8988T (cell line): ENCODE measurements around the gene INPP5E.

ENCODE experiments used
- DNase-seq: peaks from one replicate; pipeline ENCODE4 v3.0.0; 2011

The INPP5E gene

DNA sequence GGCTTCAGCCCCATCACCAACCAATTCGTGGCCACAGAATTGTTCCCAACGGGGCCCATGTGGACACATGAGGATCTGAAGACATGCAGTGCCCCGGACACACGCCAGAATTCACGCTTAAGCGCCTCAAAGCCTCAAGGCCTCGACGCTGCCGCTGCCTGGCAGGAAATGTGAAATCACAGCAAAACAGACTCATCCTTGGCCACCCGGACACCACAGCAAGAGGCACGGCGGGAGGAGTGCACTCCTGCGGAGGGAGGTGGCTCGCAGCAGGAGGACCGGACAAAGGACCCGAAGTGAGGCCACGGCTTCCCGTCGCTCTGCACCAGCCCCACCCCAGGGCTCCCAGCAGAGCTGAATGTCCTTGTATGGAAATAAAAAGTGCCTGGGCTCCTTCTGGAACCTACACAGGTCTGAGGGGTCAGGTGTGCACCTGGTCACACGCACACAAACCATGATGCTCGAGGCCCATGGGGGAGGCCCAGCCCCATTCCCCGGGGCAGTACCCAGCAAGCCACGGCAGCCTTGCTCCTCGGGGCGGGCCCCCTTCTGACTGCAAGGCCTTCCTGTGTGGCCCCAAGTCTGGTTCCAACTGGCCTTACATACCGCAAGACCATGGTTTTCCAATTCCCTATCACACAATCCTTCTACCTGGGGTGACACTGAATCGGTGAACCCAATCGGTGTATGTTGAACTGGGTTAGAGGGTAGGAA is 33.2 kb upstream of the INPP5E start:
- DNase-seq: no peak

DNA sequence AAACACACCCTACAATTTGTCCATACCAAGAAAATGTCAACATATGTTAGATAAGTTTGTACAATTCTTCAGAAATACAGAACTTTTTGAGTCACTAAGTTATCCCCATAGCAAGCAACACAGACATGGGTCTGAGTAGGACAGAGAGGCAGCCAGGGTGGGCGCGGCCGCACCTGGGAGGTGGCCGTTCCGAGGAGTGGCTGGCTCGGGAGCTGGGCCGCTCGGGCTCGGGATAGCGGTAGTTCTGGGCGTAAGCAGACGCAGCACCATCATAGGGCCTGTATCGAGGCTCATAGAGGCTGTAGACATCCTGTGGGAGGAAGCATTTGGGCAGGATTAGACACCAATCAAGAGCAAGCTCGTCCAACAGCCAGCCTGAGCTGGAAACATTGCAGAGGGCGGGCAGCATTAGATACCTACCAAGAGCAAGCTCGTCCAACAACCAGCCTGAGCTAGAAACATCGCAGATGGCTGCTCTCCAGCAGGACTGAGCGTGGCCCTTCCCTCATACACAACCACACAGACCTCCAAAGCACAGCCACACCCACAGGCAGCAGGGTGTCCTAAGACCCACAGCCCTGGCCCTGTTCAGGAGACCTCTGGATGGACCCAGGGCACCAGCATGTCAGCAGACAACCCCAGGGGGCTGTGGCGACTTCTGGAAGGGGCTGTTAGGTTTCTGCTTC is 32.3 kb upstream of the INPP5E start:
- DNase-seq: no peak

DNA sequence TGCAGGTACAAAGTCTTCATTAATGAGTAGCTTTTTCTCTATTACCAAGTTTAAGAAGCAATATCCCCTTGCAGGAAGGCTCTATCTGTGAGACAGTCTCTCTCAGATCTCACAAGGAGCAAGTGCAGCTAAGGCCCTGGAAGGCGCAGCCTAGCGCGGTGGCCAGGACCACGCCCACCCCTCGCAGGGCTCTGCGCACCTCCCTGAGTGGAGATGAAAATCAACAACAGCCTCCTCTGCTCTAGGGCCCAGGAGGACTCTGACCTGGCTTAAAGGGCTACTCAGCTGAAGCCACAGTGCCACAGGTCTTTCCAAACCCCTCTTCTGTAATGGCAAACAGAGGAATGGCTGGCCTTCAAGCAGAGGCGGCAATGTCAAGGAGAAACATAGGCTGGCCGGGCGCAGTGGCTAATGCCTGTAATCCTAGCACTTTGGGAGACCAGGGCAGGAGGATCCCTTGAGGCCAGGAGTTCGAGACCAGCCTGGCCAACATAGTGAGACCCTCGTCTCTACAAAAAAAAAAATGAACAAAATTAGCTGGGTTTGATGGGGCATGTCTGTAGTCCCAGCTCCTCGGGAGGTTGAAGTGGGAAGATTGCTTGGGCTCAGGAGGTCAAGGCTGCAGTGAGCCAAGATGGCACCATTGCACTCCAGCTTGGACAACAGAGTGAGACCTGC is 31.3 kb upstream of the INPP5E start:
- DNase-seq: no peak

DNA sequence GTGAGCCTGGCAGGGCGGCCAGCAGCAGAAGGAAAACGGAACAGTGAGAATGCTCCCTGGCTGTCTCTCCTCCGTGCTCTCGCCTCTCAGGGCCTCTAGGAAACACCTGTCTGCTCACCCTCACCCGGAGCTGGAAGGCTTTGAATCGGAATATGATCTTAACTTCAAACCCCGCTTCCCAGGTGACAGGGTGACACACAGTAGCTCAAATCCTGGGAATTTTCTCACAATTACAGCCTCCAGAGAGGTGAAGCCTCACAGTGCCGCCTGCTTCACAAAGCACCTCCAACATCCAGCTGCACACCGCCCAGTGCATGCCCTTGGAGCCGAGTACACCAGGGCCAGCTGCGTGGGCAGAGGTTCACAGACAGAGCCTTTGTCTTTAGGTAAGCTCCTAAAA is 30.7 kb upstream of the INPP5E start:
- DNase-seq: no peak

DNA sequence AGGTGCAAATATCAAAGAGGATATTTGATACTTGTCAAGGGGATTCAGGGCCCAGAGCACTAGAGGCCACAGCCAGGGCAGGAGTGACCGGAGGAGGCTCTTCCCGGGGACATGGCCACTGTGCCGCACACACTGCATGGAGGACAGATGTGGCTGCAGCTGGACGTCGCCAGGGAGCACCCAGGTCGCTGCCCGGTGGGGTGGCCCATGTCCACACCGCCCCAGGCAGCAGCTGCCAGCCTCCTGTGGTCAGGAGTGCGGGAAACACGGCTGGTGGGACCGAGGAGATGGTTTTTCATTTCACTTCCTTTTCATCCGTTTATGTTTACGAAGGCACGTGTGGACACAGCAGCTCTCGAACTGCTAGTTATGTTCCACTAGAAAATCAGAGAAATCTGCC is 28.1 kb upstream of the INPP5E start:
- DNase-seq: no peak

DNA sequence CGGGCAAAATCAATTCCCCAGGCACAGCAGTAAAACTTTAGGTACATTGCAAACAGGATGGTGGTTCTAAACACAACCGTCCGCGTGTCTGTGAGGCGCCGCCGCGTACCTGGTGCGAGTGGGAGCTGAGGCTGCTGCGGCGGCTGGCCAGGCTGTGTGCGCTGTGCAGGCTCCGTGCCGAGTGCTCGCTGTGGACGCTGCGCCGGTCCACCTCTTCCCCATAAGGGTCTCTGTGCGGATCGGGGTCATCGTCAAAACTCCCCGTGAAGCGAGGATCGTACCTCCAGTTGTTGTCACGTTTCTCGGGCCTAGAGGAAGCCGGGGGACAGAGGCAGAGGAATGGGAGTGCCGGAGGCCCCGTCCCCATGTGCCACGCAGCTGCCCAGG is 26.5 kb upstream of the INPP5E start:
- no peak for DNase-seq

DNA sequence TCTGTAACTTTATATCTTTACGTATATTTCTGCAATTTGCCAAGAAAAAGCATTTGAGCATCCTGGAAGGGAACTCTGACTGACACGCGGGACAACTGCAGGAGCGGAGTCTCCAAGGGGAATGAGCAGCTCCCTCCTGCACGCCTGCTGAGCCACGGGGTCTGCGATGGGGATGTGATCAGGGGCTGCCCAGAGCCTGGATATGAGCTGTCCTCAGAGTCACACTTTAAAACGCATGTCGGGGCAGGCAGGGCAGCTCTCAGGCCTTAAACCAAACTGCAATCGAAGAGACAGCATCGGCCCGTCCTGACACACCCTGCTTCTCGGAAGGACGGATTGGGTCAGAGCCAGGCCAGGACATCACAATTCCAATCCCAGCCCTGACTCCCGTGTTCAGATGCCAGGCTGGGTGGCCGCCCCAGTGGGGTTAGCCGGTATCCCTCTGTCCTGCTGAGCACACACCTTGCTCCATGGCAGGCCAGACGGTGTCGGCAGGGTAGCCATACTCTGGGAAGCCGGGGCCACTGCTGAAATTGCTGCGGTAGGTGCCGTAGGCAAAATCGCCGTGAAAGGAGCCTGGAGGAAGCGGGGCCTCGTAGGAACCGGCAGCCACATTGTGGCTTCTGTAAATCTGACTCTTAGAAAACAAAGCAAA is 26.0 kb upstream of the INPP5E start:
- no peak for DNase-seq

DNA sequence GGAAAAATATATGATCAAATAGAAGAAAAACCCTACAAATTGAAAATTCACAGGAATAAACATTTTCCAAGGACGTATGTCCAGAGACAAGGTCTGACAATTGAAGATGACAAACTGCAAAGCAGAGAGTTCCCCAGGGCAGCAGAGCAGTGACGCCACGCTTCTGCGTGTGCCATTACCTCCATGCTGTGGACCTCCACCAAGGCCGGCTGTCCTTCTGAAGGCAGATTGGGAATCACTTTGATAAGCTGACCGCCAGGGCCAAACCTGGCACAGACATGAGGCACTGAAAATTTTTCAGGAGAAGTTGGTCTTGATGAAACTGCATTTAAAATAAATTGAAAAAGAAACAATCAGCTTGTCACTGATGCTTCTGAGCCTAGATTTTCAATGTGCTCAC is 24.6 kb upstream of the INPP5E start:
- DNase-seq: no peak

DNA sequence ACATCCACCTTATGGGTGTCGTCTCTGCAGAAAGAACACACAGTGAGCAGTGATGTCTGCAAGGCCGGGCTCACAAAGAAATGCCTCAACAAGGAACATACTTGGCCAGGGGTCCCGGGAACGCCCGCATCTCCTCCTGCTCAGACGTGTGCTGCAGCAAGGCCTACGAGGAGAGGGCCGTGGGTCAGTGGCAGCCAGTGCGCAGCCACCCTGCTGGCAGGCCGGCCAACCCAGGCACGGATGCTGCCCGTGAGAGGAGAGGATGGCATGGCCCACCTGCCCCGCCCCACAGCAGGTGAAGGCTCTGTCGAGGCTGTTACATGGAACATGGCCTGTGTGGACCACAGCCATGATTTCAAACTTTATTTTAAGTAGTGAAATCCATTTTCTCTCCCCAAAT is 23.9 kb upstream of the INPP5E start:
- DNase-seq: no peak

DNA sequence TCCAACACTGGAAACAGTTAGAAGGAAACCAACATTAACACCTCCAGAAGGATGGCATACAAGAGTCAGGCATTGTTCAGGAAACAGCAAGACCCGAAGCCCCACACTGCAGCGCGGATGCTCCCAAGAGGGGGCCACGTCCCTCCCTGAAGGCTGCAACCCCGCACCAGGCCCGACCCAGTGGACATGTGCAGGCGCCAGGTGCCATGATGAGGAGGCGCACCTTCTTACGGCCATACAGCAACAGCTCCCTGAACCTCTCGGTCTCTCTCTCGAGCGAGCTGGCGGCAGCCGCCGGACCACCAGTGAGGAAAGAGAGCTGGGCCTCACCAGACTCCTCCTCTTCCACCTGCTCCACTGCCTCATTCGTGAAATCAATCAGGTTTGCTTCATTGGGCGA is 23.0 kb upstream of the INPP5E start:
- no peak for DNase-seq

DNA sequence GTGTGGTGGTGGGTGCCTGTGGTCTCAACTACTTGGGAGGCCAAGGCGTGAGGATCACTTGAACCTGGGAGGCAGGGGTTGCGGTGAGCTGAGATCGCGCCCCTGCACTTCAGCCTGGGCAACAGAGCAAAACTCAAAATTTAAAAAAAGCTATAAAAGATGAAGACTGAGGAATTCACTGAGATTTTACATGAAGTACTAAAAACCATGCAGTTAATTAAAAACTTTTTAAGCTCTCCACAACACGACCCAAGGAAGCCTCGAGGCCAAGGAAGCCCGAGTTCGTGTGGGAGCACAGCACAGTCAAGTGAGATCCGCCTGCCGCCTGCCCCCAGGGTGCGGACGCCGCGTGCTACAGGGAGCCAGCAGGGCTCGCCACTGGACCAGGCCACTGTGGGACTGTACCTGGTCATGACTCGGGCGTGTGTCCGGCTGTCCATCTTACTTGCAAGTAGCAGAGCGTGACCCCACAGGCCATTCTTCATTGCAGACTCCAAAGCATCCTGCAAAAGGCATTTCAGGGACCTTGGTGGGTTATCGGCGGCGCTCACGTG is 21.2 kb upstream of the INPP5E start:
- no peak for DNase-seq

DNA sequence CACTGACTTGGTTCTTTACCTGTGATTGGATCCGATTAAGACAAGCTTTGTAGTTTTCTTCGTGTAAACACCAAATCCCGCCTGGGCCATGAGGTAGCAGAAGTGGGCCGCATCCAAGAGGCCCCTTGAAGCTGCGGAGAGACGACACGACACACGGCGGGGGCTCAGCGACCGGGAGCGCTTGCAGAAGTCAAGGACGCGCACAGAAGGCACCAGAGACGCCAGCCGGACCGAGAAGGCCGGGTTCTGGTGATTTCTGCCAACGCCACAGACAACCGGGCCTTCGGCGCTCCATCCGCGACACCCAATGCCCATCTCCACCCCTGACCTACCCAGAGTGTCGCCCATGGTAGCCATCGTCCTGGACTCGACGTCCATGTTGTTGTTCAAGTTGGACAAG is 19.8 kb upstream of the INPP5E start:
- no peak for DNase-seq

DNA sequence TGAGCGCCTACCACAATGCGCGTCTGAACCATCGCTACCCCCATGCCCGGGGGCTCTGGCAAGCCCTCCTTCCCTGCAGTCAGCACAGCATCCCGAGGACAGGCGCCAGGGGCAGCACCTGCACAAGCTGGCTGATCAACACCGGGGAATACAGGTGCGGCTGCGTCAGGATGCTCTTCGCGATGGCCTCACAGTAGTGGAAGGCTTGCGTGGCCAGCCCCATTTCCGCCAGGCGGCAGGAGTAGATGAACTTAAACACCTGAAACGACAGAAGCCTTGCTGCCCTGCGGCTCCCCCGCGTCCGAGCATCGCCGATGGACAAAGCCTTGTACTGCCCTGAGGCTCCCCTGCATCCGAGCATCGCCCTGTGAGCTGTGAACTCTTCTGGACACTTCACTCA is 17.7 kb upstream of the INPP5E start:
- no peak for DNase-seq

DNA sequence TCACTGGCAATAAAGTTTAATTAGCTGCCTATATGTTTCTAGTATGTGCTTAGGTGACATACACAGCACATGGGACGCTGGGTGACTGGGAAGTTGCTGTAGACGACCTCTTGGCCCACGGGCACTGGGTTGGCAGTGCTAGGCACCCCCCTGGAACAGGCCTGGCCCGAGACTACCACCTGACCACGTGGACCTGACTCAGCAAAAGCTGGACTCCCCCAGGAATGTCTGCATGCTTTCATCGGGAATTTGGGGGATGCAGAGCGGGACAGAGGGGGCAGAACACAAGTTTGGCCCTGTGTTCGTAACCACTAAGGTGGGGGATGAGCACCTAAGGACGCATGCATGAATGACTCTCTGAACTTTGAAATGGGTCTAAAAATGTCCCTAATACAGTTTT is 16.6 kb upstream of the INPP5E start:
- DNase-seq: no peak

DNA sequence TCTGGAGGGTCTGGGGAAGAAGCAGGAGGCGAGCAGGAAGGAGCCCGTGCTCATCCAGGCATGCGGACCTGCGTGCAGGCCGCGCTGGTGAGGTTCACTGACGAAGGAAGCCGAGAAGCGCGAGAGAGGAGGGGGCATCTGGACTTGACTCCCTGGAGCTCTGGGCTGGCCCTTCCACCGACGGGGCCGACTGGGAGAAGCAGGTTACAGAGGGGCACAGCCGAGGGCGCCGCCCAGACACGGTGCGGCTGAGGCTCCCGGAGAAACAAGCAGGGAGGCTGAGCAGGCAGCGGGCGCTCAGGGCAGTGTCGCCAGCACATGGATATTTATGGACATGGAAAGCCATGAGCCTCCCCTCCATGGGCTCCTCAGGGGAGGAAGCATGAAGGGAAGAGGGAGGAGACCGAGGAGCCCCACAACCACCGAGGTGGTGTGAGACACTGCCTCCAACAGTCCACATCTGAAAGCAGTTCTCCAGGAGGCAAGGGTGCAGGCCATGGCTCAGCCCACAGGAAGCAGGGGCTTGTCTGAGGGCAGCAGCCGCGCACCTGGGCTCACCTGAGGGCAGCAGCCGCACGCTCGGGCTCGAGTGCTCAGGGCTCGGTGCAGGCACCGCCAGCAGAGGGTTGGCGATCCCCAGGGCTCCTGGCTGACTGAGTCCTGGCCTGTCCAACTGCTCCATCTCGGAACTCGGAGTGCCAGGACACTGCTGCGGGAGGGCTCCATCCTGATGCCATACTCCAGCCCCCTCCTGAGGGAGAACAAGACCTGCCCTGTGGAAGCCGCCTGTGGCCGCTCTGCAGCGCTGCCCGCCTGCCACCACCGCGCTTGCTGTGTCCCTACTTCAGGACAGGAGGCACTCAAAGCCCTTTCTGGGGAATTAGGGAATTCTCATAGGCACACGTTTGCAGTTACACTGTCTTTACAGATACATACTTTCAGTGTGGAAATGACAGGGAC is 15.7 kb upstream of the INPP5E start:
- no peak for DNase-seq

DNA sequence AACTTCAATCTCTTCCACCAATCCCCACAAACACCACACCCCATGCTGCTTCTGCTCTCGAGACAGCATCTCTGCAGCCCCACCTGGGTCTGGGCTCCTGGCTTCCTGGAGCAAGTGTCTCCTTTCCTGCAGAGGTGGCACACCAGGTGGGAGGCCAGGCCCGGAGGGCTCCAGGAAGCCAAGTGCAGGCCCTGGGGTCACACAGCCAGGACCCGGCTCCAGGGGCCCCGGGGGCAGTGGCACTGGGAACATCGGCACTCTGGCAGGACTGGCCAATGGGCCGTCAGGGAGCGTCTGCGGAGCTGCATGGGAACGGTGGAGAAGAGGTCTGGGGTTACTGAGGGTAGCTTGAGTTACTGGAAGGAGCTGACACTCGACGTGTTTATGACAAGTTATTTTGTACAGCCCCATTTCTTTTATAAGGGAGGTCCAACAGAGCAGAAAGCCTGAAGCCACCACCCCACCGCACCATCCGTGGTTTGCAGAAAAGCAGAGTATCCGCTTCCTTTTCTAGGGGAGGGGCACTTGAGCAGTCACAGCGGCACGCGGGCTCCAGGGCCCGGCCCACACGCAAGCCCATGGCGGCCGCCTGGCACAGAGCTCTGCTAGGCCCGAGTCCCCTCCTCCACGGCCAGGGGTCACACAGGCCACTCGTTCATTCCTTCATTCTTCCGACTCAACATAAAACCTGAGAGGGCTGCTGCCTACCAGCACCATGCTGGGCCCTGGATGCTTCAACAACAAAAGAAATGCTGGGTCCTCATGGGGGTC is 14.6 kb upstream of the INPP5E start:
- no peak for DNase-seq

DNA sequence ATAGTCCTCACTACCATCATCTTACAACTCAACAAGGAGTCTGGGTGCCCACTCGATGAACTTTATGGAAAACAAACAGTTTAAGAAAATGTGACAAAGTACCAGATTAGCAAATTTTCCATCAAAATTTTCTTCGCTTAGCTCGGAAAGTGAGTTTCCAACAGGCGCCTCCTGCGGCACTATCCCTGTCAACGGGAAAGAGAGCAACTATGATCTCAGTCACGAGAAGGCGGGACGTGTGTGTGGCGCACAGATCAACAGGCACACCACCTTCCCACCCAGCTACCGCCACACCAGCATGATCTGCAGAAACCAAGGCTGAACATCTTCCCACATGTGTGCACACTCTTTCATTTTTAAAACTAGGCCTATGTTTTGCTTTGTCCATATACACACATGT is 13.7 kb upstream of the INPP5E start:
- DNase-seq: no peak

DNA sequence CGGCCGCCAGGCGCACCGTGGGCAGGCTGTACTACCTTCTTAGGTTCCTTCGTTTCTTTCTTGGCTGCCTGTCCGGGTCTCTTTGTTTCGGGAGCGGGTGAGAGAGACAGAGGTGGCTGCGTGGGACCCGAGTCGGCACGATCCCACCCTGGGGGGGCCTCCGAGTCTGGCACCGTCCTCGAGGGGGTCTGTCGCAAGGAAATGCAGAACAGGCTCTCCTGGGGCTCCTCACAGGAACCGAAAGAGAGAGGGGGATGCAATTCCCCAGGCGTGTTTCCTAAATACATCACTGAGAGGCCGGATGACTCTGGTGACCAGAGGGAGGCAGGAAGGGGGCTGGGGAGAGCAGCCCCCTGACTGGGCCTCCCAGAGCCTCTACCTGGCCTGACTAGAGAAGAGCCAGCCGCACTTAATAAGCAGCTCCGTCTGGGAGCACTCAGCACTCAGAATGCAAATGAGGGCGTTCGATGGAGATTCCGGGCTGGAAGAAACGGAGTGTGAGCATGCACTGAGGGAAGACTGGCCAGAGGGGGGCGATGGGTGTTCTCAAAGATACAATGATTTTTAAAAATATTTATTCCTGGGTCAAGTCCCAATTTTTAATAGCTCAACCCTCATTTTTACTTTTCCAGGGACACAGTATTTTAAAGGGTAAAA is 11.7 kb upstream of the INPP5E start:
- no peak for DNase-seq

DNA sequence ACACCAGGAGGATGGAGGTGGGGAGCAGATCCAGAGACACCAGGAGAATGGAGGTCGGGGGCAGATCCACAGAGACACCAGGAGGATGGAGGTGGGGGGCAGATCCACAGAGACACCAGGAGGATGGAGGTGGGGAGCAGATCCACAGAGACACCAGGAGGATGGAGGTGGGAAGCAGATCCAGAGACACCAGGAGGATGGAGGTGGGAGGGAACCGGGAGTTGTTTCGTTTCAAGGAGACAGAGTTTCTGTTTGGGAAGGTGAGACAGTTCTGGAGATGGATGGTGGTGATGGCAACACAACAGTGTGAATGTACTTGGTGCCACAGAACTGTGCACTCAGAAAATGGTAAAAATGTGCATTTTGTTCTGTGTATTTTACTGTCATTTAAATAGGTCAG is 9.0 kb upstream of the INPP5E start:
- no peak for DNase-seq

DNA sequence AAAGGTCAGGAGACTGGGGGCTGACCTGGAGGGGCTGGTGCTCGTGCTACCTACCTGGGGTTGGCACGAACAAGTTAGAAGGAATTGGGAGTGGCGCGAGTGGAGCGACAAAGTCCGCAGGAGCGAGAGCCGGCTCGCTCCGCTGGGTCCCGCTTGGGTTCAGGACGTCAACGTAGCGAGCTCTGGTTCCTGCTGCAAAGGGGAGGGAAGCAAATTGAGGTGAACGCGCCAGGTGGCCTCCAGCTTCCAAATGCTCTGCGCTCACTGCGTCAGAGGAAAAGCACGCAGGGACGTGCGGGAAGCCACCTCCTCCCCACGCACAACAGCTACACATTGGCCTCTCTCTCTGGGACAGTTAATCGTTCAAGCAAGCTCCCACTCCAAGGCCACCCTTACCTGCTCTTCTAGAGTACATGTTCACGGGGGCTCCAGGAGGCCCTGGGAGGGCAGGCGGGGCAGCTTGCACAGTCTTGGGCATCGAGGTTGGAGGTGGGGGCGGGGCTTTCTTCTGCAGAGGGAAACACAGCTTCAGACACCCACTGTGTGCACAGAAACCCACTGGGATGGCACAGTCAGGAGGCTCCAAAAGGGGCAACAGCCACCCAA is 7.6 kb upstream of the INPP5E start:
- no peak for DNase-seq

DNA sequence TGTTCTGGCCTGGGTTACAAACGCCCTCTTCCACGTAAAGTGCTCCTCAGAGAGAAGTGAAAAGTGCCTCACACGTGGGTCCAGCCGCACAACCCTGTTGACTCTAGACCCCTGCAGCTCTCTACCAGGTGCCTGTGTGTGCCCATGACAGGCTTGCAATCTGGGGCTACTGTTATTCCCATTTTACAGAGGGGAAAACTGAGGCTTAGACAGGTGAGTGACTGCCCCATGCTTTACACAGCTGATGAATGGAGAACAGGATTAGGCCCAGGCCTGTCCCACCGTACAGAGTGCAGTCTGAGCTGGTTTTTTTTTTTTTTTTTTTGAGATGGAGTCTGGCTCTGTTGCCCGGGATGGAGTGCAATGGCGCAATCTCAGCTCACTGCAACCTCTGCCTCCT is 6.2 kb upstream of the INPP5E start:
- DNase-seq: no peak
